ENCODE measurements around the gene TRAPPC12. TPM values are rescaled to one million over a fixed set of nuclear protein-coding genes. Genes with fewer than 3 reads are reported as not detected.

Gene TRAPPC12
- total RNA-seq, 1 experiment from 2014 or later, result 86.0 TPM

- no peaks in the 10 kb centered on the region for H3K23me2 ChIP-seq (ENCODE audit: insufficient read length, low read depth, low read length, poor library complexity, severe bottlenecking)
- no peak overlapping the region for H2BK12ac ChIP-seq (ENCODE audit: insufficient read length, low read depth, low read length)
- H2BK5ac ChIP-seq (ENCODE audit: insufficient read length, low read length), result no peak overlapping the region
- H3K23ac ChIP-seq (ENCODE audit: insufficient read length, low read depth, low read length), result no peak overlapping the region
- H3K18ac ChIP-seq (ENCODE audit: insufficient read length, low read depth, low read length), result no peak overlapping the region
- no peaks in the 10 kb centered on the region for H3K27me3 Mint-ChIP-seq (ENCODE audit: low read depth)
- no peaks in the 10 kb centered on the region for H4K20me1 ChIP-seq (ENCODE audit: control insufficient read depth, insufficient read depth, insufficient read length)
- no peak overlapping the region for H2BK15ac ChIP-seq (ENCODE audit: low read depth, low read length)
- H4K8ac ChIP-seq (replicated peaks; ENCODE audit: insufficient read length, low read depth, low read length), result no peak overlapping the region
- H3K27ac Mint-ChIP-seq, result peak overlapping the region in 2 of 3 experiments; percentile 32 to 55; a peak in 1 of 7 replicates
- no peak for DNase-seq
- no peak overlapping the region for H3K9ac ChIP-seq (ENCODE audit: extremely low read depth, insufficient read length, low read length)
- H3K27ac ChIP-seq (ENCODE audit: insufficient read length, low read depth, low read length), result no peak overlapping the region
- no peaks in the 10 kb centered on the region for H3K9me3 ChIP-seq (ENCODE audit: control insufficient read depth, low read depth, low read length)
- no peak overlapping the region for H4K91ac ChIP-seq (ENCODE audit: insufficient read length, low read depth, low read length)
- H3K56ac ChIP-seq (ENCODE audit: insufficient read length, low read depth, low read length), result no peak overlapping the region
- no peaks in the 10 kb centered on the region for H3K4me1 ChIP-seq (ENCODE audit: insufficient read depth, low read length)
- no peak overlapping the region for H2BK20ac ChIP-seq (ENCODE audit: low read depth, low read length, poor library complexity, severe bottlenecking)
- H2AFZ ChIP-seq (ENCODE audit: low read length), result no peak overlapping the region
- no peak overlapping the region for H2AK5ac ChIP-seq (ENCODE audit: insufficient read length, low read length)
- no peak for TF ChIP-seq CTCF (conservative IDR thresholded peaks at IDR 0.05)
- no peak overlapping the region for H4K5ac ChIP-seq (ENCODE audit: insufficient read length, low read depth, low read length)
- no peaks in the 10 kb centered on the region for H3K9me3 Mint-ChIP-seq
- H3K27me3 ChIP-seq (ENCODE audit: insufficient read depth, low read length), result no peaks in the 10 kb centered on the region
- no peak overlapping the region for H3K4ac ChIP-seq (ENCODE audit: low read depth, low read length)
- H3K14ac ChIP-seq (ENCODE audit: insufficient read depth, low read length), result no peak overlapping the region
- no peak overlapping the region for H3T11ph ChIP-seq (ENCODE audit: low read length)
- WGBS (ENCODE audit: extremely low coverage, insufficient read length, low lambda C conversion rate), result no CpG with 5 or more reads among the region's 11 CpGs
- H3K79me1 ChIP-seq (ENCODE audit: insufficient read depth, low read depth, low read length, poor library complexity, severe bottlenecking), result no peaks in the 10 kb centered on the region
- no peak overlapping the region for H3K4me3 Mint-ChIP-seq
- no peaks in the 10 kb centered on the region for H3K79me2 ChIP-seq (ENCODE audit: insufficient read depth, low read length)
- H3K36me3 Mint-ChIP-seq (ENCODE audit: insufficient read depth in 1 of 3, low read depth in 3 of 3), result peaks cover 3 to 36% (median 34%) of the 10 kb centered on the region in 3 experiments; a peak in 6 of 7 replicates
- H3K4me2 ChIP-seq (ENCODE audit: insufficient read depth, insufficient read length, low read length), result no peak overlapping the region
- H3K4me1 Mint-ChIP-seq, result peaks cover 12 to 16% of the 10 kb centered on the region in 2 experiments
- H2BK120ac ChIP-seq (ENCODE audit: low read depth, low read length, poor library complexity, severe bottlenecking), result no peak overlapping the region
These were observed 24.3 kb downstream of the TRAPPC12 start for GRCh38 chr2:3403587-3404334.

Measured in H9 (cell line).